GM21526 (cell line): ENCODE data around the gene FASLG.
"Not testable (repeated sequence)": the region's sequence is repeated elsewhere in the genome, so short reads cannot be mapped to it uniquely, and the experiment has no call there.

Experiments used
- ATAC-seq: cut with Tn5 transposase; IDR thresholded peaks from one replicate; pipeline ENCODE4 v1.9.1; 2021; ENCODE audit warnings: moderate library complexity; ENCODE audit not compliant: unreplicated experiment, low FRiP score

Gene FASLG

GRCh38 chr1:172679000-172679772, 20.3 kb downstream of the FASLG start:
- ATAC-seq: no peak

- ATAC-seq: no peak
Measured at GRCh38 chr1:172680244-172680643, 21.3 kb downstream of the FASLG start.

GRCh38 chr1:172680733-172681275, 21.9 kb downstream of the FASLG start:
- ATAC-seq: no peak

- ATAC-seq: no peak
Measured at GRCh38 chr1:172682812-172683211, 23.9 kb downstream of the FASLG start.

GRCh38 chr1:172686143-172686542, 27.2 kb downstream of the FASLG start:
- no peak for ATAC-seq

GRCh38 chr1:172688428-172689085, 29.7 kb downstream of the FASLG start:
- ATAC-seq: not testable (repeated sequence)

- ATAC-seq: not testable (repeated sequence)
Measured at GRCh38 chr1:172690925-172691324, 32.0 kb downstream of the FASLG start.

- no peak for ATAC-seq
Measured at GRCh38 chr1:172697534-172698002, 38.7 kb downstream of the FASLG start.

- ATAC-seq: no peak
Measured at GRCh38 chr1:172698224-172698623, 39.3 kb downstream of the FASLG start.

- peak; percentile 64 for ATAC-seq
Measured at GRCh38 chr1:172699111-172699510, 40.2 kb downstream of the FASLG start.

- no peak for ATAC-seq
Measured at GRCh38 chr1:172699695-172700227, 40.9 kb downstream of the FASLG start.

GRCh38 chr1:172700556-172700955, 41.7 kb downstream of the FASLG start:
- no peak for ATAC-seq

- no peak for ATAC-seq
Measured at GRCh38 chr1:172704001-172704400, 45.1 kb downstream of the FASLG start.

GRCh38 chr1:172704420-172705210, 45.7 kb downstream of the FASLG start:
- ATAC-seq: no peak

GRCh38 chr1:172708452-172708851, 49.5 kb downstream of the FASLG start:
- no peak for ATAC-seq

- no peak for ATAC-seq
Measured at GRCh38 chr1:172711558-172711957, 52.7 kb downstream of the FASLG start.

GRCh38 chr1:172713466-172713865, 54.6 kb downstream of the FASLG start:
- ATAC-seq: no peak
